ENCODE measurements around the gene ZNF827.

Gene ZNF827

GRCh38 chr4:145939856-145940255 is 1.2 kb upstream of the ZNF827 start:
- TF ChIP-seq CTCF (conservative IDR thresholded peaks at IDR 0.05; ENCODE audit: control insufficient read depth, insufficient read depth, low read depth, low read length): no peak
- no peak overlapping the region for H3K4me3 ChIP-seq (ENCODE audit: control insufficient read depth, low read depth, low read length)
- DNase-seq (ENCODE audit: low read depth): peak; percentile 42

- no peak for TF ChIP-seq CTCF (conservative IDR thresholded peaks at IDR 0.05; ENCODE audit: control insufficient read depth, insufficient read depth, low read depth, low read length)
- no peak overlapping the region for H3K4me3 ChIP-seq (ENCODE audit: control insufficient read depth, low read depth, low read length)
- no peak for DNase-seq (ENCODE audit: low read depth)
Measured at GRCh38 chr4:145939441-145939750, 773 bp upstream of the ZNF827 start.

GRCh38 chr4:145937971-145938611 is 532 bp downstream of the ZNF827 start:
- TF ChIP-seq CTCF (conservative IDR thresholded peaks at IDR 0.05; ENCODE audit: control insufficient read depth, insufficient read depth, low read depth, low read length): no peak
- H3K4me3 ChIP-seq (ENCODE audit: control insufficient read depth, low read depth, low read length): peak overlapping the region; percentile 92
- DNase-seq (ENCODE audit: low read depth): peak; percentile 38

GRCh38 chr4:145936997-145937901 is 1.4 kb downstream of the ZNF827 start:
- peak; percentile 58 for DNase-seq (ENCODE audit: low read depth)
- no peak for TF ChIP-seq CTCF (conservative IDR thresholded peaks at IDR 0.05; ENCODE audit: control insufficient read depth, insufficient read depth, low read depth, low read length)
- peak overlapping the region; percentile 92 for H3K4me3 ChIP-seq (ENCODE audit: control insufficient read depth, low read depth, low read length)

- H3K4me3 ChIP-seq (ENCODE audit: control insufficient read depth, low read depth, low read length): peak overlapping the region; percentile 92
- TF ChIP-seq CTCF (conservative IDR thresholded peaks at IDR 0.05; ENCODE audit: control insufficient read depth, insufficient read depth, low read depth, low read length): peak; percentile 17
Measured at GRCh38 chr4:145936142-145936996, 2.3 kb downstream of the ZNF827 start.

More at GRCh38 chr4:145936142-145936996, 2.3 kb downstream of the ZNF827 start:
- DNase-seq (ENCODE audit: low read depth): peak; percentile 68
